GM12892 (cell line): ENCODE data around the gene APOLD1.

ENCODE experiments used
- POLR2A ChIP-seq: IDR thresholded peaks from 2 replicates; pipeline ENCODE4 v1.6.1; 2011; ENCODE audit warnings: low read depth, low read length, control low read depth
- POLR2AphosphoS5 ChIP-seq: IDR thresholded peaks from 2 replicates; pipeline ENCODE4 v1.6.1; 2011; ENCODE audit warnings: low read depth, low read length, control low read depth
- TAF1 ChIP-seq: IDR thresholded peaks from 2 replicates; pipeline ENCODE4 v1.6.1; 2011; ENCODE audit warnings: low read depth, mild to moderate bottlenecking, control low read depth, low read length, borderline replicate concordance

GRCh38 chr12:12774791-12775190 lies 10.7 kb upstream of the APOLD1 start:
- no peak for TF ChIP-seq POLR2A
- no peak for TF ChIP-seq TAF1
- no peak for TF ChIP-seq POLR2AphosphoS5
